Measurements from ENCODE around the gene REPIN1.
A peak's percentile ranks its signal among the peaks of the same experiment; 100 is the strongest.

The REPIN1 gene

DNA sequence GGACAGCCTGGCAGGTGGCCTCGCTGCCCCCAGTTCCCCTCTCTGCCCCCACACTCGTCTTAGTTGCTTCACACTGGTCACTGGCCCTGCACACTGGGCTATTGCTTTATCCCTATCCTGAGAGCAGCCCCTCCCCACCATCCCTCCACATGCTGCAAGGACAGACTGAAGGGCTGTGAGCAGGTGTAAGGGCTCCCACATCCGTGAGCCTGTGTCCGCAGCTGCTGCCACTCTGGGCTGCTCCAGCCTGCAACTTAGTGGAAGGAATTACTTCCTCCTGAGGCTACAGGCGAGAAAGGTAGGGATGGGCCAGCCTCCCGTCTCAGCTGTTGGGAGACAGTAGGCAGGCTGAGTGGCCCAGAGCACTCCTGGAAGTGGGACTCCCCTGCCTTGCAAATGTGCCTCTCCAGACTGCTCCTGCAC lies 31.0 kb upstream of the REPIN1 start:
- no peak for DNase-seq

DNA sequence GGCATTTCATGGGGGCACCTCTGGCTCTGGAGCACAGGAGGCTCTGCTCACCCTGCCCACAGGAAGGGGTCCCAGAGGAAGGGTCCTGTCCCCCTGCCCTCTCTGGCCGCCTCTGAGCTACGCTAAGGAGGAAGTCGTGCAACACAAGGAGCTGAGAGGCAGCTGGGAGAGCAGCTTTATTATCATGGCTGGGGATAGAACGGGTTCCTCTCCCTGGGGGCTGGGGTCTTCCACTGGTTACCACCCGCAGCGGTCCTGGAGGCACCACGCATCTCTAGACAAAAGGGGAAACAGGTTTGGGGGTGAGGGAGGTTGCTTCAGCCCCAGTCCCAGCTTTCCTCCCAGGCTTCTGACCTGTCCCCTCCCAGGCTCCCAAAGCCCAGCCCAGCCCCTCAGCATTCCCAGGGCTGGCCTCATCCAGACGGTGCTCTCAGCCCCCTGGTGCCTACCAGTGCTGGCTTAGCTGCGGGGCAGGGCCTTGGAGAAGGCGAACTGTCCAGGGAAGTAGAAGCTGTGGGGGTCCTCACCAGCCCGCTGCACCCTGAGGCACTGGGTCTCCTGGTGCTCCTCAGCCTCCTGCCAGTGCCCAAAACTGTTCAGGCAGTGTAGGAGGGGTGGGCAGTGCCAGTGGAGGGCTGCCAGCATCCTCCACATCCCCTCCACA lies 30.3 kb upstream of the REPIN1 start:
- DNase-seq, result no peak

DNA sequence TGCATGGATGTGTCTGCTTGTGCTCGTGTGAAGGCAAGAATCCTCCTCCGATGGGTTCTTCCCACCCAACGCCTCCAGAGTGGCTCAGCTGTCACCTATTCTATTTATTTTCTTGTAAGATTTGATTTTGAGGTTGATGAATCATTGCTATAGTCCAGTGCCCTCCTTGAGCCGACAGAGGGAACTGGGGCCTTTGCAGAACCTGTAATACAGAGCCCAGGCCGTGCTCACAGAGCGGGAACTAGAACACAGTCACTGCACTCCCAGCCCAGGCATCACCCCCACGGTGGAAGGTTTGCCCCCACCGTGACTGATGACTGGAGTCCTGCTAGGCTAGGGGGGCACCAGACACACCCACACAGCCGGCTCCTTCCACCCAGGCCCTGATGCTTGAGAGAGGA lies 29.2 kb upstream of the REPIN1 start:
- DNase-seq, result no peak

- no peak for DNase-seq
Observed at GRCh38 chr7:150340024-150340749, 28.4 kb upstream of the REPIN1 start.

DNA sequence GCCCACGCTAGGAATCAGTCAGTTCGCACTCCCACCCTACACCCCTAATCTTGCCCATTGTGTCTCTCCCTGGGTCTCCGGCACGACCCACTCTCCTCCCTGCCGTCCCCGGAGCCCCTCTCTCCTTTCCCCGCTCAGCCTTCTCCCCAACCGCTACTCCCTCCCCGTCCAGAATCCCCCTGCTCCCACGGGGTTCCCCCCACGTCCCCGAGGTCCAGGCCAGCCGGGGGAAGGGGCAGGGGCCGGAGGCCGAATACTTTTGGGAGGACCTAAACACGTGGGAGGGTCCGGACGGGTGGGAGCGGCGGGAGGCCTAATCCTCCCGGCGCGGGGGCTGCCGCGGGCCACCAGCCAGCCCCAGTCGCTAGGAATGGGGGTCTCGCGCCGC lies 27.8 kb upstream of the REPIN1 start:
- no peak for DNase-seq

DNA sequence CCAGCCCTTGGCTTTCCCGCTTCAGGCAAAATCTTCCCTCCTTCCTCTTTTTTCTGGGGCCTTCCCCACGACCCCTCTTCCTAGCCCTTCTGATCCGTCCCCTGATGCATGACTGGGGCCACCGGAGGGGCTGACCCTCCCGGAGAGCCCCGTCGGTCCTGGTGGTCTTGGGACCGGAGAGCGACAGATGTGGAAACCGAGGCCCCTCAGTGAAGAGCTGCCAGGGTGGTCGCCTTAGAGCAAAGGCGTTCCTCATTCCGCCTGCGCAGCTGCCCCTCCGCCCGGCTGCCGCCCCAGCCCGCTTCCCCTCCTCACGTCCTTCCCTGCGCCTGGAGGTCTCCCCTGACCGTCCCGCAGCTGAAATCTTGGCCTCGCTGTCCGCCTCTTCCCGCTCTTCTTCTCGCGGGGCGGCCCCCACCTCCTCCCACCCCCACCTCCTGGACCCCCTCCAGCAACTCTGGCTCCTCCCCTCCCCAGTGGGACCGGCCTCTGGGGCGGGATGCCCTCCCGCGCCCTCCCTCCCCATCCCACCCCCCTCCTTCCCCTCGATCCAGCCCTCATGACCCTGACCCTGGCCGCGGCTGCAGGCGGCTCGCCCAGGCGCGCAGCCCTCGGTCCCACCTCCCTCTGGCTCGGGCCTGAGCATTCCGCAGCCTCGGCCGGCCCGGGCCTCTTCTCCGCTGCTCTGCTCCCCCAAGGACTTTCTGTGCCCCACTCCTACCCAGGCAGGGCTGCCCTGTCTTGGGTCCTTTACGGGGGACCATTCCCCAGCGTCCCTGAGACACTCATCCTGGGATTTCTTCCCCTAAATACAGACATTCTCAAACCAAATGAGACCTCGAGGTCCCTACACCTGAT lies 27.1 kb upstream of the REPIN1 start, which contains the start of gene RARRES2:
Gene RARRES2, minus strand, starts transcription at position 367 of the 858 bp plus-strand sequence. CDS start 1,020 bp downstream, outside the sequence.
- DNase-seq, result no peak

DNA sequence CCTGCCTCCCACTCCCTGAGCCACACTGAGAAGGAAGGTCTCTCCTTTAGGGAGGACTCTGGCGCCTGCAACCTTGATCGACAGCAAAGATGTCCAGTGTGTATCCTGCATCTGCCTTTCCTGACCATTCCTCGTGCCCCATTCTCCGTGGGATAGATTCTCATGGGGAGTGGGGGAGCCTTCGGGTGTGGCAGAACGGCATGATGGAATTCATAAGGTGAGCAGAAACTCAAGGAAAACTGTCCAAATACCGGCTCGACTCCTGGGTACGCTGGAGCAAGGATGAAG lies 26.6 kb upstream of the REPIN1 start:
- DNase-seq, result no peak

GRCh38 chr7:150343225-150343624 lies 25.4 kb upstream of the REPIN1 start:
- no peak for DNase-seq

DNA sequence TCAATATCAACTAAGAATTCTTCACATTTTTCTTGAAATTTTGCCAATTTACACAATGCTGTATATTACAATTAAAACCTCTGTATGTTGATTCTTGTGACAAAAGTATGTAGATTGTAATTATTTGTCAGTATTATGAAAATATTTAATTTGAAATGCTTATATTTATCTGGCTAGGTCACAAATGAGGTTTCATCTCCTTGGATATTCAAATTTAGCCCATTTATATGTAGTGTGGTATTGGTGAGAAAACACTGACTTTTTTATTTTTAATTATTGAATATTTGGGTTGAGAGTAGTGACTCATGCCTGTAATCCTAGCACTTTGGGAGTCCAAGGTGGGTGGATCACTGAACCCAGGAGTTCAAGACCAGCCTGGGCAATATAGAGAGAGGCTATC lies 24.3 kb upstream of the REPIN1 start:
- DNase-seq, result no peak

DNA sequence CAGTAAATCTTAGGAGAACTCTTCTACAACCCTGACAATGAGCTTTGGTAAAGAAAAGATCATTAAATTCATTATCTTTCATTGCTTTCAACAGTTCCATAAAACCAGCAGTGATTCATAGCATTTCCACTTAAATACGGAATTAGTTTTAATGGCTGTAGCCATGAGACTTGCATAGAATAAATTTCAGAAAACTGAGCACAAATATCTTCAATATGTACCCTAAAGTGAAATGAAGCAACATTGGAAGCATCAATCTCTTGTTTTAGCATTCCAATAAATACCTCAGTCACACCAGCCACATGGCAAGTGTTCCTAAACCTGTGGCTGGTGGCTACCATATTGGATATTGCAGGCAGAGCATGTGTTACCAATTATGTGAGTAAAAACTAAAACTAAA lies 23.6 kb upstream of the REPIN1 start:
- no peak for DNase-seq

DNA sequence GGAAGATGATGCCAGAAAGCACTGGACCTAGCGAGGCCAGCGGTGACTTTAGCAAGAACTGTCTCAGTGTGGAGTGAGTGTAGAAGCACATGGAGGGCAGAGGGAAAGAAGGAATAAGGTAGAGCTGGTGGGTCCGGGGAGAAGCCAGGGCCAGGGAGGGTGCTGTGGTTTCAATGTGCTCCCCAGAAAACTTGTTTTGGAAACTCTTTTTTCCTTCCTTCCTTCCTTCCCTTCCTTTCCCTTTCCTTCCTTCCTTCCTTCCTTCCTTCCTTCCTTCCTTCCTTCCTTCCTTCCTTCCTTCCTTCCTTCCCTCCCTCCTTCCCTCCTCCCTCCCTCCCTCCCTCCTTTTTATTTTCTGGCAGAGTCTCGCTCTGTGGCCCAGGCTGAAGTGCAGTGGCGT lies 21.7 kb upstream of the REPIN1 start:
- DNase-seq, result no peak

DNA sequence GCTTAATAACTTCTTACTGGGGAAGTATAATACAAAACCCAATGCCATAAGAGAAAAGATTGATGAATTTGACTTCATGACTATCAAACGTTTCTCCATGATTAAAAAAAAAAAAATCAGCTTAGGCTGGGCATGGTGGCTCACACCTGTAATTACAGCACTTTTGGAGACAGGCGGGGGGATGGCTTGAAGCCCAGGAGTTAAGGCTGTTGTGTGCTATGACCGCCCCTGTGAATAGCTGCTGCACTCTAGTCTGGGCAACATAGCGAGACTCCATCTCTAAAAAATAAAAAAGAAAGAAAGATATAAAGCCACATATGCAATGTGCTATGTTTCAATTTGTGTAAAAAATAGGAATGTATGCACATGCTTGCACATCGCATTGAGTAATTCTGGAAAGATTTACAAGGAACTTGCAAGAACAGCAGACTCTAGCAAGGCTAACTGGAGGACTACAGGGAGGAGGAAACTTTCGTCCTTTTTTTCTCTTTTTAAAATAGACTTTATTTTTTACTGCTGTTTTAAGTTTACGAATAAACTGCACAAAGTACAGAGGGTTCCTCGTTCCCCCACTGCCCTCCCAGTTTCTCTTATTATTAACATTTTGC lies 16.9 kb upstream of the REPIN1 start:
- no peak for DNase-seq

GRCh38 chr7:150355666-150356059 lies 13.0 kb upstream of the REPIN1 start:
- no peak for DNase-seq

GRCh38 chr7:150356265-150356897 lies 12.2 kb upstream of the REPIN1 start:
- peak; percentile 64 for DNase-seq

GRCh38 chr7:150357270-150357669 lies 11.4 kb upstream of the REPIN1 start:
- peak; percentile 81 for DNase-seq

DNA sequence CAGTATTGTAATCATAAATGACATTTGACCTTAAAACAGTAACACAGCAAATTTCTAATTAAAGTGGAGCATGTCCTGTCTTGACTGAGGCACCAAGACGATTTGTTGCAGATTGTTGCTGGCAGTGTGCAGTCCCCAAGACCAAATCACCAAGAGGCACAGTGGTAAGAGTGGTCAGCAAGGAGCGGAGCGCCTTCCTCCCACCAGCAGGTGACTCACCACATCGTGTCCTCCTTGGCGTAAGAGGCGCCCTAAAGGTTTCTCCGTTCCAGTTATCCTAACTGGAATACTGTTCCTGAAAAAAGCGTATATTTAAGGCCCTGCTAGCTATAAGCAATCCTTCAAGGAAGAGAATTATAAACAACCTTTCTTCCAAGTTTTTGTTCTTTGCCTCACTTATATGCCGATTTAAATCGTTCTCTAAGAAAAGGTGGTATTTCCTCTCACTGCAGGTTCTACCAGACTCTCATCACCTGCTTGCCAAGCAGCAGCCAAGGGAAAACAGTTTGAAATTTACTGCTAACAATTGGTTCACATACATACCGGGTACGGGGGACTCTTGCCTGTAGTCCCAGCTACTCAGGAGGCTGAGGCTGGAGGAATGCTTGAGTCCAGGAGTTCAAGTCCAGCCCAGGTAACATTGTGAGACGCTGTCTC lies 10.7 kb upstream of the REPIN1 start:
- peak; percentile 24 for DNase-seq

GRCh38 chr7:150358433-150358832 lies 10.2 kb upstream of the REPIN1 start:
- DNase-seq, result no peak

GRCh38 chr7:150358988-150359621 lies 9.5 kb upstream of the REPIN1 start:
- no peak for DNase-seq

DNA sequence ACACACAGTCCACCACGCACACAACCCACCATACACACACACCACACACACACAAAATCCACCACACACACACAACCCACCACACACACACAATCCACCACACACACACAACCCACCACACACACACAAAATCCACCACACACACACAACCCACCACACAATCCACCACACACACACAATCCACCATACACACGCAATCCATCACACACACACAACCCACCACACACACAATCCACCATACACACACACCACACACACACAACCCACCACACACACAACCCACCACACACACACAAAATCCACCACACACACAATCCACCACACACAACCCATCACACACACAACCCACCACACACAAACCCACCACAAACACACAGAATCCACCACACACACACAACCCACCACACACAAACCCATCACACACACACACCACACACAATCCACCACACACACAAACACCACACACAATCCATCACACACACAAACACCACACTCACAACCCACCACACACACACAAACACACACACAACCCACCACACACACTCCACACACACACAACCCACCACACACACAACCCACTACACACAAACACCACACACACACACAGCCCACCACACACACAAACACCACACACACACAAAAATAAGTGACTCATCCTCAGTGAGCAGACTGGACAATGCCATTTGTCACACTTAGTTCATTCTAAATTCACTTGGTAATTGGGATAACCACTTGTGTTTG lies 8.8 kb upstream of the REPIN1 start:
- DNase-seq, result no peak

DNA sequence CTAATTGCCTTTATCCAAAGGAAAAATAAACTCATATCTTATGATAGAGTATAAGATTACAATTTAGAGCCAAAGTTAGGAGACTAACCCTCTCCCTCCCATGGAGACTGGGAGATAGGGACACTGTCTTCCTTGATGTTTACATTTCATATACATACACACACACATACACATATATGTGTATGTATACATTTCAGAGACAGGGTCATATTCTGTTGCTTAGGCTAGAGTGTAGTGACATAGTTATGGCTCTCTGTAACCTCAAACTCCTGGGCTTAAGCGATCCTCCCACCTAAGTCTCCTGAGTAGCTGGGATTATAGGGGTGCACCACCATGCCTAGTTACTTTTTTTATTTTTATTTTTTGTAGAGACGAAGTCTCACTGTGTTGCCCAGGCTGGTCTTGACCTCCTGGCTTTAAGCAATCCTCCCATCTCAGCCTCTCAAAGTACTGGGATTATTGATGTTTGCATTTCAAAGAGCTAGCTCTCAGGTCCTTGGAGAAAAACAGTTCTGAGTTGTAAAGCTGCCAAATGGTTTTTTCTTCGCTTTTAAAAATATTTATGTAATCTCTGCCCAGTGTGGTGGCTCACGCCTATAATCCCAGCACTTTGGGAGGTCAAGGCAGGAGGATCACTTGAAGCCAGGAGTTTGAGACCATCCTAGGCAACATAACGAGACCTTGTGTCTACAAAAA lies 8.1 kb upstream of the REPIN1 start:
- DNase-seq, result no peak

DNA sequence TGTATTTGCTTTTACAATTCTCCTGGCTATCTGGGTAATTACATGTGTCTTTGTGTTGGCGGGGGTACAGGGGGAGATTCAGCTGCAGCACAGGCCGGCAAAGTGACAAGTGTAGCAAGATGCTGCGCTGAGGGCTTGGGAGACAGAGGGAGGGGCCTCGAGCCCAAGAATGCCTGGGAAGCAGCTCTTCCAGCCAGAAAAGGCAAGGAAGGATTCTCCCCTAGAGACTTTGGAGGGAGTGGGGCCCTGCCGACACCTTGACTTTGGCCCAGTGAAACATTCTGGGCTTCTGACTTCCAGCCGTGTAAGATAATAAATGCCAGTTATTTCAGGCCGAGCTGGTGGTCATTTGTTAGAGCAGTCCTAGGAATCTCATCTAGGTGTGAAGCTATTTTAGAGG lies 7.2 kb upstream of the REPIN1 start:
- no peak for DNase-seq

Measured in RPMI8226 (cell line).